G401.6 (cell line): ENCODE measurements around the gene EML3.
"Not testable (repeated sequence)": the region's sequence is repeated elsewhere in the genome, so short reads cannot be mapped to it uniquely, and the experiment has no call there.

ENCODE experiments used
- FAIRE-seq: peaks from 2 replicates; lab custom pipeline; 2012; peaks lifted over from hg19 to GRCh38; lab: Jason Lieb, UNC

Gene EML3

DNA sequence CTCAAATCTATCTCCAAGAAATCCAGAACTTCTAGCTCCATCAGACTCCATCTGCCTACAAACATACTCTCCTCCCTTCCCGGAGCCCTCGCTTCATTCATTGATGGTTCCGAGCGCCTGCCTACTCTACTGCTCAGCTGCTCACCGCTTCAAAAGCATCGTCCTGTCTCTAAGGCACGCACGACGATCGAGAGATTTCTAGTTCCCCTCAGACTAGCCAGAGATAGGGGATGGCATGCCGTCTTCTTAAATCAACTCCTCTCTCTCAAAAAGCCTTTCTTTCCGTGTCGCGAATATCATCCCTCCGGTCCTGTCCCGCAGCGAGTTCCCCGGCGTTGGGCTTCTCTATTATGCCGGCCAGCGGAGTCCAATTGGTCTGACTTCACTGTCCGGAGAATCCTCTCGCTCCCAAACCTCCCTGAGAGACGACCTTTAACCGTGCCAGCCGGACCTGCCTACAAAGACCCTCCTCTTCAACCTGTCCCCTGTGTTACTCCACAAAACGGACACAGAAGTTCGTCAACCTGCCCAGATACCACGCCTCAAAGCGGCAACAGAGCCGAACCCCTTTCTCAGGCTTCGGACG is 39.5 kb downstream of the EML3 start:
- no peak for FAIRE-seq

DNA sequence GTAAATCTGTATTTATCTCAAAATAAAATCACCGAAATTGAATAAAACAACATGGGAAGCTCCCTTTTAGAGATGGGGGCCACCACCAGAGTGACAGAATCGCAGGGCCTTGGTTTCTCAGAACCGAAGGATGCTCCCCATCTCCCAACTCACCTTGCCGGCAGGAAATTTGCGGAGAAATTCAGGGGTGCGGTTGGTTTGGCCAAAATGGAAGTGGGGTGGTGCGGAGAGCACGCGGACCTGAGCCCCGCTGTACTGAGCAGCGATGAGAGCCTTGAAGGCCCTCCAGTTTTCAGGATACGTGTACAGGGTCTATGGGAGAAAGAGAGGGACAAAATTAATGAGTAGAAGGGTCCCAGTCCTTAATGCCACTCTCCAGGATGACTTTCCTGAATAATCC is 40.1 kb downstream of the EML3 start:
- FAIRE-seq: no peak

DNA sequence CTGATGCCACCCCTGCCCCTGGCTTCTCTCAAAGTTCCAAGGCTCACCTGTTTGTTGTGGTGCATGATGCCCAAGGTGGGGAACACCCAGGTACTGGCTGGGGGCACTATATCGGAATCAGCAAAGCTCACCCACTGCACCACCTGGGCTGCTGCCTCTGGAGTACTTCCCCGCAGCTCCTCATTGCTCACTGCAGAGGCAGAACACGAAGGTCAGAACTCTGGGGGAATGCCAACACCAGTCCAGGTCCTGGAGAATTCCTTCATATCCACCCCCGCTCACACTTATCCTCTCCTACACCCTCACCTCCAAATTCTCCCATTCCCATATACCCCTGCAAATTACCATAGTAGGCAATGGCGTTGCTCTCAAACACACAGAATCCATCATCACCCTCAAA is 41.1 kb downstream of the EML3 start:
- not testable (repeated sequence) for FAIRE-seq

DNA sequence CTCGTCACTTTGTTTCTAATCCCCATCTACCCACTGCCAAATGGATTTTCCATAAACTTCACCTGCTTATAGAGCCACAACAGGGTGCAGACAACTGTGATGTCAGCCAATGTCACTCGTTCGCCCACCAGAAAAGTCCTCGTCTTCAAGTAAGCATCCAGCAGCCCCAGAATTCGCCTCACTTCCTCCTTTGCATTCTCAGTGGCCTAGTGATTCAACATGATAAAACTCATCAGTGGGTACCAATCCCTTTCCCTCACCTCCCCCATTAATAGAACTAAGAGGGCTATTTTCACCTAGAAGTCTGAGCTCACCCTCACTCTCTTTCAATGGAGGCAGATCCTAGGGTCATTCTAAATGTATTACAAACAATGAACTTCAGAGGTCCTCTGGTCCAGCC is 41.7 kb downstream of the EML3 start:
- not testable (repeated sequence) for FAIRE-seq

DNA sequence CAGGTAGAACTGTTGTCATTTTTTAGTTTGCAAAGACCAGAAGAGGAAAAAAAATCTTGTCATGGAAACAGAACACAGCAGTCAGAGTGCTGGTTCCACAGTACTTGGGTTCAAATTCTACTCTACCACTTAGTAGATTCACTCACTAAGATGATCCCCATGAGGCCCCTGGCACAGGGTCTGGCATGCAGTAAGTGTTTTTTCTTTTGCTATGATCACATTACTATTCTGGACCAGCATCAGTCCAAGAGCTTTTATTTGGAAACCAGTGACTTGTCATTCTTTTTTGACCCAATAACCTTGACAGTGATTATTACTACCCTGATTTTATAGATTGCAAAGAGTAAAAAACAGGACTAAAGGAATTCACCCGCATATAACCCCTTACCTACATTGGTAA is 43.0 kb downstream of the EML3 start:
- no peak for FAIRE-seq

DNA sequence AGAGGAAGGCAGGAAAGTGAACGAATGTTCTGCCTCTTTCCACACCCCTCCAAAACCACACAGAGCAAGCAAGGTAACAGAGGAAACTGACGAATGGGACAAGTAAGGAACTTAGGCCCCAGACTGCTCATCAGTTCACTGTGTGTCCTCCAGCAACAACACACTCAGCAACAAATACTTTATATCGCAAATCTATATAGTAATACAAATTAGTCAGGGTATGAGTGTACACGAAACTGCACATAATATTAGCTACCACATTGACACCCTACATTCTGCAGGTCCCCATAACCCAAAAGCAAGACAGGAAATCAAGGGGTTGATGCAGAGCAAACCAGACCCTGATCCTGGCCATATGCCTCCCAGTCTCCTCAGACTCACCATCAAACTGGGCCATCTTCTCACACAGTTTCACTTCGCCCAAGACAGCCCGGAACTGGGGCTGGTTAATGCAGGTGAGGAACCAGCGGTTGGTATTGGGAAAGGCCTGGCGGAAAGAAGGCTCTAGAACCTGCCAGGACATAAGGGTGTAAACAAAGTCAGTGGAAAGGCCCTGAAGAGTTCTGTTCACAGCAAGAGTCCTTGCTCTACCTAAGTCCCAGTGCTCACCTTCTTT is 45.4 kb downstream of the EML3 start:
- no peak for FAIRE-seq

DNA sequence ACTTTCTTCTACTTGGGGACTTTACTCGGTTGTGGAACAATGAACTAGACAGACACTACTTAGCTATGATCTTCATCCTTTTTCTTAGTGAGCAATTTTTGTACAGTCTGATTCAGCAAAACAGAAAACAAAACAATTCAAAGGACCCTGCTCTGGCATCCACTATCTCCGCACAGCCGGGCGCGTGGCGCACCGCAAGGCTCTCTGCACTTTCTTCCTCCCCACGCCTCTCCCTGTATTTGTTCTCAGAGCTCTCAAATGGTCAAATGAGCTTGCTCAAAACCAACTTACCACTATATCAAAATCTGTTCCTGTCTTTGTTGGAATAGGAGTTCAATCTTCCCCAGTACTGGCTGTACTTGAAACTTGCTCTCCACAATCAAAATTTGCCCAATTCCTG is 46.3 kb downstream of the EML3 start:
- FAIRE-seq: no peak

DNA sequence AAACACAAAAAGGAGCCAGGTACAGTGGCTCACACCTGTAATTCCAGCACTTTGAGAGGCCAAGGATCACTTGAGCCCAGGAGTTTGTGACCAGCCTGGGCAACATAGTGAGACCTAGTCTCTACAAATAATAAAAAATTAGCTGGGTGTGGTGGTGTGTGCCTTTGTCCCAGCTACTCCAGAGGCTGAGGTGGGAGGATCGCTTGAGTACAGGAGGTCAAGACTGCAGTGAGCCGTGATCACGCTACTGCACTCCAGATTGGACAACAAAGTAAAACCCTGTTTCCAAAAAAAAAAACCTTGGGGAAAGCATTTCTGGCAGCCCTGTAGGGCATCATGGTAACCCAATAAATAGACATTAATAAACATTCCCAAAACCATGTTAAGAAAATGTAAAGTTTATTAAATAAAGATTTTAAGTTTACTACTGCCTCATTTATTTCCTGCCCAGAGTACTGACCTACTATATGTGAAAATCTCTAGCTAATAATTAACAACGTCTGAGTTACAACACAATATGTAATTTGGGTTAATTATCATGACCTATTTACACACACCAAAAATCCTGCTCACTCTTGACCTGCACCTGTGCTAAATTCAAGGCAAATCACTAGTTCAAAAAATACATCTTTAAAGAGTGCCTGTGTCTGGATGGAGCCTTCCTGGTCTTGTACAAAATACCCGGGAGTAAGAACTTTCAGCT is 47.3 kb downstream of the EML3 start:
- FAIRE-seq: no peak

DNA sequence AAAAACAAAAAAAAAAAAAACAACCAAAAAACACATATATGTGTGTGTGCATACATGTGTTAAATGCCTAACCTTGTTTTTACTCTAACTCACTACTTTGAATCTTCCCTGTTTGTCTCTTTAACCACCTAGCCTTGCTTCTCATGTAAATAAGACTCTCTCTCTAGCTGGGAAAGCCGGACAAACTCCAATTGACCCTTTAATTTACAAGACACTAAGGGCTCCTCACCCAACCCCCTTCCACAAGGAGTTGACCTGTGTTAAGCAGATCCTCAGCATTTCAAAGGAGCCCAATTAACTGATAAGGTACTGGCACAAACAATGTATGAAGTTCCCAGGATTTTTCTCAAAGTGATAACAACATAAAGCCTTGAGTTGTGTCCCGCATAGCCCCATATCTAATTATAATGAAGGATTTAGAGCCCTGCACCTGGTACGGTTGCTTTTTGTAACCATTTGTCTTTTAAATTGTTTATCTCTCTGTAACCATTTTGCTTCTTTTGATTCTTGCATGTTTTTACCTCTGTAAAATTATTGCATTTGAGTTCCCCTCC is 50.8 kb downstream of the EML3 start:
- peak; percentile 91 for FAIRE-seq

DNA sequence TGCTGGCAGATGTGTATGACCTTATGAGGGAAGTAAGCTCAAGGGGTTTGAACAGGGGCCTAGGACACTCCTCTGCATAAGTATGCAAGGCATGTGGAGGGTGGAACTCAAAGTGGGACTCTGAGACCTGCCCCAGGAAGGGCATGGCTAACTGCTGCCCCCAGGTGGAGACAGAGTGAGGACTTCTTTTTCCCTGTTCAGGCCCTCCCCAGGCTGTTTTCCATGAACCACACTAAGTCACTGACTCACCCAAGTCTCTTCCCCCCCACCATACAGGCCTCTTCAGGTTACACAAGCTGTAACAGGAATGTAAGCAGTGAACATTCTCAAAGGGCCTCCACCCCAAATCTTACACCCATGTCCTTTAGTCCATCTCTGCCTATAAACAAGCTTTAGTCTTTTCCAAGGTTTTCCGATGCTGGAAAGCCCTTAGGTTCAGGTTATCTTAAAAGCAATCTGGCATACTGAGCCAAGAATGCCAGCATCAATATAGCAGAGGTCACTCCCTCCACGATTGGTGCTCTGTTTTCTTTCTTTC is 51.9 kb downstream of the EML3 start:
- peak; percentile 97 for FAIRE-seq

DNA sequence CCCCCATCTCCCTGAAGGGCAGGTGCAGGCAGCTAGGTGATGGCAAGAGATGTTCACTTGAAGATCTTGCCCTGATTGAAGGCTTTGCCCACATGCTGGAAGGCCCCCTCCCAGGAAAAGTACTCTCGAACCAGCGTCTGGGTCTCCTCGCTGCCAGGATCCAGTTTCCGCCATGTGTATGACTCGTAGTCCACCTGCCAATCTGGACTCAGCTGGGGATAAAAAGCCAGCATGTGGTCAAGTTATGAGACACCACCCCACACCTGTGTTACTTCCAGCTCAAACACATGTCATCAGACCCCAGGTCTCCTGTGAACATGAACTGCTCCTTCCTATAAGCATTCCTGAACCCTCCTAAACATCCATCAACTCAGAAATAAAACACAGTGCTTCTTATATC is 52.9 kb downstream of the EML3 start:
- not testable (repeated sequence) for FAIRE-seq

DNA sequence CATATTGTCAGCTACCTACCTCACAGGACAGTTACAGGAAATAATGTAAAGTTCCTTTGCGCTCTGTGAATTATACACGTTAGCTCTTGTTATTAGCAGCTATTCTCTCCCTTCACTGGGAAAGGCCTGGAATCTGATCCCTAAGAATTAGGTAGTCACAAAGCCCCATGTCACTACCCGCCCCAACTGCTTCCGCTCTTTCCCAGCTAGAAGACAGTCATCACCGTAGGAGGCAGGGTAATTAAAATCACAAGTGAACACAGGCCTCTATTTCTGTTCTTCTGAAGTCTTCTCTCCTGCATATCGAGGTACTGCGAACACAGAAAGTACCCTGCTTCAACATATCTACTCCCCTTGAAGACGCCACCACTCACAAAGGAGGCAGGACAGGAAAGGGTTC is 53.4 kb downstream of the EML3 start:
- no peak for FAIRE-seq

DNA sequence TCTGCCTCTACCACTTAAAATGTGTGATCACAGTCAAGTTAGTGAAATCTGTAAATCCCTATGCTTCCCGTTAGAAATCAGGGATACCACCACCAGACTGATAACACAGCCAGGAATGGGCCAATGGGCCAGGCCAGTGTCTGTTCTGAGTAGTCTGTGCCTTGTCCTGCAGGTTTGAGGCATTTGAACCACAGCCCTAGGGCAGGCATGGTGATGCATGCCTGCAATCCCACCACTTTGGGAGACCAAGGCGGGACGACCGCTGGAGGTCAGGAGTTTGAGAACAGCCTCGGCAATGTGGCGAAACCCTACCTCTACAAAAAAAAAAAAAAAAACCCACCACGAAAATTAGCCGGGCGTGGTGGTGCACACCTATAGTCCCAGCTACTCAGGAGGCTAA is 53.9 kb downstream of the EML3 start:
- no peak for FAIRE-seq

DNA sequence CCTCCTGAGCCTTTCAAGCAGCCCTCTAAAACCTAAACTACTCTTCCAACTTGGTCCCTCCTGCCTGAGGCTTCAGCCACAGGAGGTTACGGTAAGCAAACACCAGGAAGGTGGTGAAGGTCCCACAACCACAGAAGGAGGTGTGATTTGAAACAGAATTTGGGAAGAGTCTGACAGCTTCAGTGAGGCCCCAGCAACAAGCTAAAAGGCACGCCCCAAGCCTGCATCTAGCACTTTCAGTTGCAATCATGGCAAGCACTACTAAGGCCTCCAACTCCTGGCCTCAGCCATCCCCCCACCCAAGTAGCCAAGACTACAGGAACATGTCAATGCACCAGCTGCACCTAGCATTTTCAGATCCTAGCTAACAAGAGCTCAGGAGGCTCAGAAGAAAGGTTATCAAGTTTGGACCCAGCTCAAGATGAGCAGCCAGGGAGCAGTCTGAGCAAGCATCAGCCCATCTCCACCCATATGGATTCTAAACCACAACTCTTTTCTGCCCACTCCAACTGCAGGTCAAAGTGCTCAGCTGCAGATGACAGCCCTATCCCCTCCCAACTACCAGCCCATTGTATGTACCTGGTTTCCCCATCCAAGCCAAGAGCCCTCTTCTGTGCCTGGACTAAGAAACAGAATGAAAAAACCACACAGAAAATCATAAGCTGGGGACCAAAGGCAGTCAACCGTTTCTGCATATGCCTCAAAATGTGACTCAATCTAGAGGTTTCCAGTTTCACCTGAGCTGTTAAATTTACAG is 55.5 kb downstream of the EML3 start:
- peak; percentile 17 for FAIRE-seq

DNA sequence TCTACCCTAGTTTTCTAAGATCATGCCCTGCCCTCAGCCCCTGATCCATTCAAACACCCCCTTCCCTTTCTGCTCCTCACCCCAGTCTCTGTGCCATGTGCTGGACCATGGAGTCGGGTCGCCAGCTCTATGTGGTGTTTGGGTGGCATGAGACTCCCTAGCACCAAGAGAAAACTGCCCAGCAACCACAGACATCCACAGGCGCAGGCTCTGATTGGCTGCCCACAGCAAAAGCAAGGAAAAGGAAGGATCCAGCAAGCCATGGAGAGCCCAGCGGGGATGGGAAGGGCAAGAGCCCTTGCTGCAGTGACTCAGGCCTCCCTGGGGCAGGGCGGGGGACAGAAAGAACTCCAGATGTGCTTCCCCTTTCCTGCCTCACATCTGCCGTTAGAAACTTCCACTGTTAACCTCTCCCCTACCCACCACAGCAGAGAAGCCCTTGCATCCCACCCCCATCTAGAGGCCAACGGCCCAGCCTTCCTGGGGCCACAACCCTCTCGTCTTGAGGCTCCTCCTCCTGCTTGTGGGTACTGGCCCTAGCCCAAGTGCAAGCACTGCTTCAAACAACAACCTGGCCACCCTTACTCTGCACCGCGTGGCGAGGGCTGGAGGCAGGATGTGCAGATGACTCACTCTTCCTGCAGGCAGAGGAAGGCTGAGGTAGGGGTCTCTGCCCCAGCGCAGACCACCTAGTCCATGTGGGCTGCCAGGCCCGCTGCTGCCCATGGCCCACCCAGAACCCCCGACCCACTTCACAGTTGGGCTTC is 56.3 kb downstream of the EML3 start:
- peak; percentile 91 for FAIRE-seq

DNA sequence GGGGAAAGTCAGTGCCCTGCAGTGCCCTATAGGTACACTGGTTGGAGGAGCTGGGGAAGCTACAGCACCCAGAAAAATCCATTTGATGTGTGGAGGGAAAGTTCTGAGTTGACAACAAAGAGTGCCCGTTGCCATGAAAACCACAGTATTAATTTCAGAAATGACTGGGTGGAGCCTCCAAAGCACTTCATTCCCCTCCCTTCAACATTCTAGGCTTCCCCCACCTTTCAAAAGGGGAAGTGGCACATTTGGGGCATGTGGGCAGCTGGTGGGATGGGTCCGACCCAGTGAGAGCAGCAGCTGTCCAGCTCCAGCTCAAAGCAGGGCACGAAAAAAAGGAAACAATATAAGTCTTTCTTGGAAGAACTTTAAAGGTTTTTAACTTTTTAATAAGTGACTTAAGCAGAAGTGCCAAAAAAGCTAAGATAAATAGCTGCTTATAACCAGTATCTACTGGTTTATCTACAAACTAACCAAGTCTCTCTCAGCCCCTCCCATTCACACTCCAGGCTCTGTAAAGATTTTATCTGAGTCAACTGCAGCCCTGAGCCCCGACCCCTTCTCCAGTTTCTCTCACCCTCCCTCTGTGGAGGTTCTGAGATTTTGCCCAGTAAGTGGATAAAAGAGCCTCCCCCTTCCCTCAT is 57.0 kb downstream of the EML3 start:
- no peak for FAIRE-seq

DNA sequence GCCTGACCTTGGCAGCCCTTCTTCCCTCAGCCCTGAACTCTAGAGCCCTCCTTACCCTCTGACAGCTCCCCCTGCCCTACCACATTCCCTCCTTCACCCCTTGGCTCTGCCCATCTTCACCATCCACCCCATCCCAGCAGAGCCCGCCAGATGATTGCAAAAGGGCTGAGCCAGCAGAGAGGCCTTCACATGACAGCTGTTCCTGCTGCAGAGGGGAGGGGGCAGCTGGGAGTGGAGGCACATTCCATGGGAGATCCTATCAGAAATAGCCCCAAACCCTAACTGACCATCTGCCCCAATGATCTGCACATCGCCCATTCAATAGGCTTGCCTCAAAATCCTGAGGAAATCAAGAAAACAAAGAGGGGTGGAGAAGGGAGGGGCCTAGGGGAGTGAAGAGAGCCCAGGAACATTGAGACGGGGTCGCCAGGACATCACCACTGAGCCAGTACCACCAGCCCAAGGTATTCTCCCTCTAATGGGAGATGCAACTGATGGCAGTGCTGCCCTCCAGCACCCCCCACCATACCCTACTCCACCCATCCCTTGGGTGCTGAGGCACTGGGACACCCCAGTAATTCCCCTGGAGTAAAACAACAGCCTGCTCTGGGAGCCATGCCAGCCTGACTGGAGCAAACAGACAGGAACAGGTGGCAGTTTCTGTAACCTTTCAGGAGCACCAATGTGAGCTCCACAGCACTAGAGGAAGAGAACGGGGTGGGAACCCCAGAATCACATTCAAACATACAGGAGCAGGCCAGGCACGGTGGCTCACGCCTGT is 58.0 kb downstream of the EML3 start:
- FAIRE-seq: no peak

DNA sequence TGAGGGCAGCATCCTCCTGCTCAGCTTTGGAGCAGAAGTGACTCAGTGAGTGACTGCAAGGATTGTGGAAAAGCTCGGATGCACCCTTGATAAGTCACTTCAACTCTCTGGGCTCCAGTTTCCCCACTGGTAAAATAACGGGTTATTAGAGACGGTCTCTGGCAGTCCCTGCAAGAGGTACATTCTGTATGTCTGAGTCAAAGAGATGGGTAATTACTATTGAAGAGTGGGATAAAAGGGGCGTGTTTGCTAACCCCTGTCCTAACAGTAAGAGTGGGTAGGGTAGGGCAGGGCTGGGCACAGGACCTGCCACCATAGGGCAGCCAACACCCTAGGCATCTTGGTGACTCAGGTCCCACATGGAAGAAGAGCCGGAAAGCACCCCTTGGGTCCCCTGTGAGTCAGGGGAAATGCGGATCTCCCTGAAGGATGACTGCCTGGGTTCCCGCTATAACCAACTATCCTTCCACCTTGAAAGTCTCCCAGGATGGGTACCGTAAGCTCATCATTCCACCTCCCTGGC is 58.7 kb downstream of the EML3 start:
- FAIRE-seq: no peak

DNA sequence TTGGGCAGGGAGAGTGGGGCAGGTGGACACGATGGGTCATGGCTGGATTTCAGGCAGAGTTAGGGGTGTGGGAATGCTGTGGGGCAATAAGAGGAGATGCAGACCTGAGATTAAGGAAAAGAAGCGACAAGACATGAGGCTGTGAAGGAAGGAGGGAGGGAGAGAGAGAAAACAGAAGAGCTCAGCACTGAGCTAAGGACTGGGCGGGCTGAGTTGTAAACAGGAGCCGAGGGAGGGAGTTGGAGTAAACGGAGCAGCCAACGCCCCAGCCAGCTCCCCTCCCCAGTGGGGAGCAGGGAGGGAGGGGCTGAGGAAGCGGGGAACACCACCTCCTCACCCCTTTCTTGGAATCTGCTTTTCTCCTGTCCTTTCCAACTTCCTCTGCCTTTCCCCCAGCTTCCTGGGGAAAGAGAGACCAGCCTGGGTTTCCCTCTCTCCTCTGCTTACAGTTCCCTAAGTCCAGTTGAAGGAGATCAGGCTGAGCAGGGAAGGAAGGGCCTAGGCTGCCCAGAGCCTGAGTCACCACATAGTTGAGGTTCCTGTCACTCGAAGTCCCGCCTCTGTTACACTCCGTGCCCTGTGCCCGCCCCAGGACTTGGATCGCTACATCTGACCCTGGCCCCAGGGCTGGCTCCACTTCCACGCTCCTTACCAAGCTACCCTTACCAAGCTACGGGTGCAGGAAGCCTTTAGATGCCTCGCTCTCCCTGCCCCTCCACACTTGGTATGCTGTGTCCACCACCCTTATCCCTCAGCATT is 59.3 kb downstream of the EML3 start:
- peak; percentile 84 for FAIRE-seq
